HUDEP-2 (cell line): Measurements from ENCODE around the gene ST3GAL5.
"Not testable (repeated sequence)": the region's sequence is repeated elsewhere in the genome, so short reads cannot be mapped to it uniquely, and the experiment has no call there.

ENCODE experiments used
- DNase-seq, 76 experiments: peaks; one replicate each; lab custom pipeline; 2025; ENCODE audit not compliant: unreplicated experiment in 76 of 76; lab: John Stamatoyannopoulos, UW

The ST3GAL5 gene

GRCh38 chr2:85888684-85889626 is at the start of gene ST3GAL5:
ST3GAL5 (minus strand) TSS chr2:85888990; CDS start chr2:85888905, 85 bp downstream.
- DNase-seq: peak in 57 of 76 experiments; percentile 3 to 68 (median 39)

GRCh38 chr2:85938456-85938855 is 49.7 kb upstream of the ST3GAL5 start:
- DNase-seq: no peak

- no peak for DNase-seq
Measured at GRCh38 chr2:85937069-85937439, 48.3 kb upstream of the ST3GAL5 start.

- no peak for DNase-seq
Measured at GRCh38 chr2:85936421-85937068, 47.8 kb upstream of the ST3GAL5 start.

- peak in 1 of 76 experiments; percentile 9 for DNase-seq
Measured at GRCh38 chr2:85935746-85936208, 47.0 kb upstream of the ST3GAL5 start.

- no peak for DNase-seq
Measured at GRCh38 chr2:85935170-85935745, 46.5 kb upstream of the ST3GAL5 start.

GRCh38 chr2:85933753-85934594 is 45.2 kb upstream of the ST3GAL5 start:
- peak in 67 of 76 experiments; percentile 4 to 93 (median 58) for DNase-seq

GRCh38 chr2:85931151-85931550 is 42.4 kb upstream of the ST3GAL5 start:
- not testable (repeated sequence) for DNase-seq

GRCh38 chr2:85930129-85931124 is 41.6 kb upstream of the ST3GAL5 start:
- DNase-seq: no peak

GRCh38 chr2:85929096-85930050 is 40.6 kb upstream of the ST3GAL5 start:
- DNase-seq: no peak

GRCh38 chr2:85926931-85927661 is 38.3 kb upstream of the ST3GAL5 start:
- no peak for DNase-seq

GRCh38 chr2:85926526-85926925 is 37.7 kb upstream of the ST3GAL5 start:
- DNase-seq: no peak

GRCh38 chr2:85925216-85925671 is 36.5 kb upstream of the ST3GAL5 start:
- DNase-seq: no peak

- DNase-seq: no peak
Measured at GRCh38 chr2:85924522-85924921, 35.7 kb upstream of the ST3GAL5 start.

GRCh38 chr2:85922199-85922598 is 33.4 kb upstream of the ST3GAL5 start:
- no peak for DNase-seq

- DNase-seq: peak in 22 of 76 experiments; percentile 1 to 54 (median 16)
Measured at GRCh38 chr2:85921659-85922058, 32.9 kb upstream of the ST3GAL5 start.

- no peak for DNase-seq
Measured at GRCh38 chr2:85920810-85921545, 32.2 kb upstream of the ST3GAL5 start.
